ENCODE data around the gene FALEC. TPM values are rescaled to one million over a fixed set of nuclear protein-coding genes. Genes with fewer than 3 reads are reported as not detected.
A peak's percentile ranks its signal among the peaks of the same experiment; 100 is the strongest.

The FALEC gene
- total RNA-seq, 4 donors from 2014 or later, result not detected

GRCh38 chr1:150576367-150576711 is 60.8 kb downstream of the FALEC start:
- no peak for DNase-seq (ENCODE audit: low spot score in 2 of 2)
- TF ChIP-seq POLR2AphosphoS5 (IDR thresholded peaks at IDR 0.05) (no peak), CTCF (IDR thresholded peaks at IDR 0.05) (no peak), POLR2A (IDR thresholded peaks at IDR 0.05) (no peak), EP300 (IDR thresholded peaks at IDR 0.05) (no peak)
- Histone ChIP-seq H3K4me1 (peaks cover 56% of the 10 kb centered on the region), H3K27me3 (no peaks in the 10 kb centered on the region), H3K4me3 (peak overlapping the region; percentile 98), H3K27ac (peak overlapping the region; percentile 100), H3K9me3 (no peaks in the 10 kb centered on the region), H3K36me3 (peaks cover 57% of the 10 kb centered on the region)
- WGBS, result 3% methylated on average over 4 of the region's 4 CpGs

GRCh38 chr1:150576794-150577556 is 61.4 kb downstream of the FALEC start:
- TF ChIP-seq CTCF (IDR thresholded peaks at IDR 0.05), result no peak
- TF ChIP-seq POLR2AphosphoS5 (IDR thresholded peaks at IDR 0.05), result peak in 1 of 3 donors; percentile 12
- peaks cover 54% of the 10 kb centered on the region for H3K36me3 ChIP-seq
- no peak for DNase-seq (ENCODE audit: low spot score in 2 of 2)

GRCh38 chr1:150577557-150578271 is 62.2 kb downstream of the FALEC start:
- no peaks in the 10 kb centered on the region for H3K27me3 ChIP-seq
- H3K4me3 ChIP-seq, result peak overlapping the region; percentile 98
- peaks cover 48% of the 10 kb centered on the region for H3K36me3 ChIP-seq
- under 1% methylated on average over 11 of the region's 11 CpGs for WGBS
- peaks cover 42% of the 10 kb centered on the region for H3K4me1 ChIP-seq
- TF ChIP-seq POLR2AphosphoS5 (IDR thresholded peaks at IDR 0.05), result peak in 1 of 3 donors; percentile 8
- no peak for TF ChIP-seq CTCF (IDR thresholded peaks at IDR 0.05)
- no peak for TF ChIP-seq EP300 (IDR thresholded peaks at IDR 0.05)
- no peaks in the 10 kb centered on the region for H3K9me3 ChIP-seq
- H3K27ac ChIP-seq, result peak overlapping the region; percentile 100
- no peak for DNase-seq (ENCODE audit: low spot score in 2 of 2)

More at GRCh38 chr1:150576794-150577556, 61.4 kb downstream of the FALEC start:
- Histone ChIP-seq H3K27me3 (no peaks in the 10 kb centered on the region), H3K27ac (peak overlapping the region; percentile 100), H3K4me3 (peak overlapping the region; percentile 98), H3K4me1 (peaks cover 49% of the 10 kb centered on the region), H3K9me3 (no peaks in the 10 kb centered on the region)
- 0% methylated on average over 2 of the region's 2 CpGs for WGBS

- TF ChIP-seq POLR2AphosphoS5 (IDR thresholded peaks at IDR 0.05) (peak; percentile 63 to 92 (median 80)), CTCF (IDR thresholded peaks at IDR 0.05) (no peak), POLR2A (IDR thresholded peaks at IDR 0.05) (peak in 1 of 2 donors; percentile 53)
- H3K27ac ChIP-seq, result peak overlapping the region; percentile 100
- H3K36me3 ChIP-seq, result peaks cover 40% of the 10 kb centered on the region
- peaks cover 34% of the 10 kb centered on the region for H3K4me1 ChIP-seq
- DNase-seq (ENCODE audit: low spot score in 2 of 2), result peak in 1 of 2 donors; percentile 83
- H3K4me3 ChIP-seq, result peak overlapping the region; percentile 98
- H3K9me3 ChIP-seq, result no peaks in the 10 kb centered on the region
- under 1% methylated on average over 41 of the region's 50 CpGs for WGBS
- H3K27me3 ChIP-seq, result no peaks in the 10 kb centered on the region
Observed at GRCh38 chr1:150578272-150579109, 62.9 kb downstream of the FALEC start.
